T47D (cell line): ENCODE results near the gene HOXC10.
A peak's percentile ranks its signal among the peaks of the same experiment; 100 is the strongest.

ENCODE experiments used
- DNase-seq, 2 experiments: peaks; one replicate each; pipeline versions ENCODE4 v3.0.0 to v3.0.0-alpha.2; 2011 to 2012; ENCODE audit warnings: low read depth in 1 of 2, low spot score in 1 of 2
- JUND ChIP-seq: IDR thresholded peaks from 2 replicates; pipeline ENCODE4 v1.6.1; 2012; ENCODE audit warnings: low read depth
- in situ Hi-C: cut with HindIII; loops from 2 replicates; pipeline ENCODE4 v1.10.0; 2016; ENCODE audit warnings: low sequenced_read_pairs, low pct_unique_long_range_greater_than_20kb

Gene HOXC10

GRCh38 chr12:53995378-53996239, 10.7 kb downstream of the HOXC10 start:
- DNase-seq: peak in 1 of 2 experiments; percentile 95
- in situ Hi-C loops: no loop called here
- TF ChIP-seq JUND: no peak

DNA sequence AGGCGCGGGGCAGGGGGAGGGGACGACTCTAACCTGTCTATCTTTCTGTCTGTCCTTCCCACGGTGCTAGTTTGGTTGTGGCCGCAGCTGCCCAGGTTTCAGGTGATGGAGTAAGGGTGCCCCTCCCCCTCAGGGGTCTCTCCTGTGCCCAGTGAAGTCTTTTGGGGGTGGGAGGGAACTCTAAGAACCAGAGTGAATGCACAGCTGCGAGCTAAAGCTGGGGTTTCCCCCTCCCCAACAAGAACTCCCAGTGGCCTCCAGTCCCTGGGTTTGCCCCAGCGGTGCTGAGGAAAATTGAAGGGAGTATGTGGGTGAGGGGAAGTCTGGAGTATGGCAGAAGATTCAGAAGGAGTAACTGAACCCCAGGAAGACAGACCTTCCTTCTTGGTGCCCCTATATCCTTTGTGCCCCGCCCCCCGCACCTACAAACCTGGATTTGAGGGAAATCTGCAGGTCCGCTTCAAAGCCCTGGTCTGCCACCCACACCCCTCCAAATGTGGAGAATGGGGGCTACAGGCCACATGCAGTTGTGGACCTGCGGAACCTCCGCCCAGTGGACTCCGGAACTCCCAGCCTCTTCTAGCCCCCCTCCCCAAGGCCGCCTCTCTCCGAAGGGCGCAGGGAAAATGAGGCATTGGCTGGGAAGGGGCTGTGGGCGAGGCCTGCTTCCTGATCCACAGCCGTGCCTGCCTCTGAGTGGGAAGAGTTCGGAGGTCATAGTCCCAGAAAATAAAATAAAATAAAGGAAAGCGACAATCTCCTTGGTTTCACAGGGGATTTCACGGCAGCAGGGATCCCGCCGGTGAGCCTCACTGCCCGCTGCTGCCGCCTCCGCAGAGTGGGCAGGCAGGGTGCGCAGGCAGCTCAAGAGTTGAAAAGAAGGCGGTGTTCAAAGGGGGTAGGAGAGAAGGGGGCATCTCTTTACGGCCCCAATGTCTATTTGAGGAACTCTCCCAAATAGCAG, 11.6 kb downstream of the HOXC10 start:
- TF ChIP-seq JUND: no peak
- in situ Hi-C loops: no loop called here
- no peak for DNase-seq

- DNase-seq: no peak
- in situ Hi-C loops: no loop called here
- no peak for TF ChIP-seq JUND
Measured at GRCh38 chr12:53997204-53998109, 12.5 kb downstream of the HOXC10 start.

GRCh38 chr12:53998110-53998899, 13.4 kb downstream of the HOXC10 start:
- in situ Hi-C loops: no loop called here
- no peak for TF ChIP-seq JUND

GRCh38 chr12:53998900-53999236, 13.9 kb downstream of the HOXC10 start:
- TF ChIP-seq JUND: no peak
- no peak for DNase-seq
- in situ Hi-C loops: no loop called here

More at GRCh38 chr12:53998110-53998899, 13.4 kb downstream of the HOXC10 start:
- no peak for DNase-seq

DNA sequence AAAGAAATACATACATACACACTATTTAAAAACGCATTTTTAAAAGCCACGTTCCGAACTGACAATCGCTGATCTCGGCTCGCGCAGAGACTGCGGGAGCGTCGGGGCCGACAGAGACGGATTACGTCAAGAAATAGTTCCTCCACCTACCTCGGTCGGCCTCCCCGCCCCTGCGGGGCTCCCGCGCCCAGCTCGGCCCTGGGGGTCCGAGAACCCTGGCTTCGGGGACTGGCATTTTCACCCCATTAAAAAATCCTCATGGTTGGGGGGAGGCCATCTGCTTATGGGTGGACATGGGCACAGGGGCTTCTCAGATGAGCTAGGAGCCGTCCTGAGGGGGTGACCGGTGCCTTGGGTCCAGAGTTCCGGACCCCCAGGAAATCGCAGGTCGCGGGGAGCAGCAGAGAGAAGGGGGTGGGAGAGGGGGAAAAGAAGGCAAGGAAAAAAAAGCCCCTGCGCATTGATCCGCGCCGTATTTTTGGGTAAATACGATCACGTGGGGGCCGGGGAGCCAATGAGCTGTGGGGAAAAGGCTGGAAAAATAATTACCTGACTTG, 14.7 kb downstream of the HOXC10 start:
- peak; percentile 93 to 94 for DNase-seq
- TF ChIP-seq JUND: no peak
- in situ Hi-C loops: loop anchor here (25.0 kb wide), 1 partner anchor 188 kb away; the partner anchor contains the start of gene SMUG1

DNA sequence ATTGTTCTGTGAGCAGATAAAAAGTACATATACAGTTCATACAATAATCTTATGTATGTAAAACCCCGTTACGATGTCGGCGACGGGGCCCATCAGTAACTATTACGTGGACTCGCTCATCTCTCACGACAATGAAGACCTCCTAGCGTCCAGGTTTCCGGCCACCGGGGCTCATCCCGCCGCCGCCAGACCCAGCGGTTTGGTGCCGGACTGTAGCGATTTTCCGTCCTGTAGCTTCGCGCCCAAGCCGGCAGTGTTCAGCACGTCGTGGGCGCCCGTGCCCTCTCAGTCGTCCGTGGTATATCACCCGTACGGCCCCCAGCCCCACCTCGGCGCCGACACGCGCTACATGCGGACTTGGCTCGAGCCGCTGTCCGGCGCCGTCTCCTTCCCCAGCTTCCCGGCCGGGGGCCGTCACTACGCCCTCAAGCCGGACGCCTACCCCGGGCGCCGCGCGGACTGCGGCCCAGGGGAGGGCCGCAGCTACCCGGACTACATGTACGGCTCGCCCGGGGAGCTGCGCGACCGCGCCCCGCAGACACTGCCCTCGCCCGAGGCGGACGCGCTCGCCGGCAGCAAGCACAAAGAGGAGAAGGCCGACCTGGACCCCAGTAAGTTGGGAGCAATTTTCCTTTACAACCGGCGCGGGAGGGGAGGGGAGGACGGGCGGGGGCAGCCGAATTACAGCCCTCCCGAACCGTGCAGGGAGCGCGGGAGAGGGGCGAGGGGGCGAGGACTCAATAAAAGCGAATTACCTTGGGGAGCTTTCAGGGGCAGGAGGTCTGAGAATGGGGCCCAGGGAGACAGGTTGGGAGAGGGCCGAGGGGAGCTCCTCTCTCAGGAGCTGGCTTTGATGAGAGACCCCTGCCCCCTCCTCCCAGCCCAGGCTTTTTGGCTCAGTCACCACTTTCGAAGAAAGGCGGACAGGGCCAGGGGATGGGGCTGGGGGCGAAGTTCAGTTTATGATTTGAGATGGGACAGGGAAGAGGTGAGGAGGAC, 15.5 kb downstream of the HOXC10 start, which contains the start of gene HOXC9:
Gene HOXC9, plus strand, starts transcription at position 46 of the 999 bp plus-strand sequence. Its CDS starts 28 bp downstream, at position 74.
- DNase-seq: no peak
- in situ Hi-C loops: loop anchor here (25.0 kb wide), 1 partner anchor 187 kb away; the partner anchor contains the start of gene SMUG1
- TF ChIP-seq JUND: no peak

DNA sequence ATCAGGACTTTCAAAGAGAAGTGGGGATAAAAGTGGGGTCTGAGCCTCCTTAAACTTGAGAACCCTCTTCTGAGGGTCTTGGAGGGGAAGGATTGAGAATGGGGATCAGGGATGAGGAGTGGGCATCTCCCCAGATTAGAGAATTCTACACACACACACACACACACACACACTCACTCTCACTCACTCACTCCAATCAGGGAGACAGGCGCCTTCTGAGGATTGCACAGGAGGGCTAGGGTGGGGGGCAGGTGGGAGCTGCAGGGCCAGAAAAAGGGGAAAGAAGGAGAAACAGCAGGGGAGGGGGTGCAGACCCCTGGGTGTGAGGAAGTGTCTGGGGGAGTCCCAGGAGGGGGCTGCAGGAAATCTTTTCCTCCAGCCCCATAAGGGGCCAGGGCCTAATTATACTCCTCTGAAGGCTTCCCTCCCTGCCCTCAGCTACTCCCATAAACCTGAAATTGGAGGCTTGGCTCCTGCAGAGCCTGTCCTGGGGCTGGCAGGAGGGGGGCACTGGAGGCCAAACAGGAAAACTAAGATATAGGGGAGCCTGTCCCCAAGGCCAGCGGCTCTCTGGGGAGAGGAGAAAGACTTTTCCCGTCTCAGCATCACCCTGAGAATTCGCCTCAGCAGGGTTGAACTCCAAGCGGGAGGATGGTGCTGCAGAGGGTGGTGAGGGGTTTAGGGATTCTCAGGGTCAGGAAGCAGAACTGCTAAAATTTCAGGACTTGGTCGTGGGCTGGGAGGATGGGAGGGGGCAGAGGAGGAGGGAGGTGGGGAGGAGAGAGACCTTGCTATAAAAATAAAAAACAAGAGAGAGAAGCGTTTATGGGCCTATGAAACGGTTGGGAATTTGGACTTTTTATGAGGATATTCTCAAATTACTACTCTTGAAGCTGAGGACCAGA, 16.6 kb downstream of the HOXC10 start:
- no peak for TF ChIP-seq JUND
- DNase-seq: no peak
- in situ Hi-C loops: loop anchor here (25.0 kb wide), 1 partner anchor 186 kb away; the partner anchor contains the start of gene SMUG1

DNA sequence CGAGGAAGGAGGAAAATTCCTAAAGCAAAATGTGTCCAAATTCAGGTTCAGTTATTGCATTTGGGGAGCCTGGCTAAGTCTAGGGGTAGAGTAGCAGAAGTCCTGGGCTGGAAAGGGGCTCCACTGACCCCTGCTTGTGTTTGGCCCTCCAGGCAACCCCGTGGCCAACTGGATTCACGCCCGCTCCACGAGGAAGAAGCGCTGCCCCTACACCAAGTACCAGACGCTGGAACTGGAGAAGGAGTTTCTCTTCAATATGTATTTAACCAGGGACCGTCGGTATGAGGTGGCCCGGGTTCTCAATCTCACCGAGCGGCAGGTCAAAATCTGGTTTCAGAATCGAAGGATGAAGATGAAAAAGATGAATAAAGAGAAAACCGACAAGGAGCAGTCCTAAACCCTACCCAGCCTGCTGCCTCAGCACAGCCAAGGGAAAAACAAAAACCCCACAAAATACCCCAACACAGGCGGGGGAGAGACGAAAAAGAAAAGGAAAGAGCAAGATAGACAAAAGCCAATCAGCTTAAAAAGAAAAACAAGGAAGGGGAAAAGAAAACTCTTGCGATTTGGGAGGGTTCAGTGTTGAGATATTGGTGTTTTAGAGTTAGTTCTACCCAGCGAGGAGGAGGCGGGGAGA, 17.4 kb downstream of the HOXC10 start:
- DNase-seq: no peak
- in situ Hi-C loops: loop anchor here (25.0 kb wide), 1 partner anchor 185 kb away; the partner anchor contains the start of gene SMUG1
- no peak for TF ChIP-seq JUND
